Mammary epithelial cell (primary cell): ENCODE measurements around the gene SPECC1L.

Experiments
- EZH2 ChIP-seq: IDR thresholded peaks from 2 replicates; pipeline ENCODE4 v1.6.1; 2012; ENCODE audit warnings: low read length, inconsistent platforms, borderline replicate concordance
- TF ChIP-seq, protein P1 (sequence below), 2 donors: IDR thresholded peaks in 1 of 2; conservative IDR thresholded peaks in 1 of 2; 2 replicates each; pipeline ENCODE4 v1.5.1; 2011 to 2012; ENCODE audit warnings: inconsistent platforms in 2 of 2, low read length in 2 of 2, mild to moderate bottlenecking in 2 of 2, control low read depth in 1 of 2, low read depth in 1 of 2; ENCODE audit not compliant: insufficient read depth in 1 of 2; ENCODE audit errors: extremely low read depth in 1 of 2

DNA sequence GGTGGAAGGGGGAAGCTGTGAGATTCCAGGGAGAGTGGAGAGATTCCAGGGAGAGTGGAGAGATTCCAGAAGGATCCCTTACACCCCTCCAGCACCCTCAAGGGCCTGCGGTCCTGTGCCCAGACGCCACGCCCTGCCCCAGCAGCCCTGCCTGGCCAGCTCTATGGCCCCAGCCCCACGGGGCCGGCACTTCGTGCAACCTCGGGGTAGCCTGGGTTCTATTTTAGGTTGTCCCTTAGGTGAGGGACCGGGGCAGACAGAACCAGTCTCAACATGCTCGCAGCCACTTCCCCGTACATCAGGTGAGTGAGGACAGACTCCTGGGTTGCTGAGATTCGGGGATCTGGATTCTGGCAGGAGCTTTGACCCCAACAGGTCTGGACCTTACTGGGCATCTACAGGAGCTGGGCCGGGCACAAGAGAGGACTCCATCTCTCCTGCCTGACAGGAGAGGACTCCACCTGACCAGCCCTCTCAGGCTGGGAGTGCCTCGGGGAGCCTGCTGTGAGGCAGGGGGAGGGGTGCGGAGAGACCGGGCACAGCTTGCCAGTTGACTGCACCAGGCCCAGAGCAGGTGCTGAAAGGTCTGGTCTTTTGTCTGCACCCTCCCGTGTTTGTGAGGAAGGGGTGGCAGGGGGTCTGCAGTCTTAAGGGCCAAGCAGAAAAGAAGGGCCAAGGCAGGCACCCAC is 148.3 kb downstream of the SPECC1L start:
- TF ChIP-seq, protein P1, sequence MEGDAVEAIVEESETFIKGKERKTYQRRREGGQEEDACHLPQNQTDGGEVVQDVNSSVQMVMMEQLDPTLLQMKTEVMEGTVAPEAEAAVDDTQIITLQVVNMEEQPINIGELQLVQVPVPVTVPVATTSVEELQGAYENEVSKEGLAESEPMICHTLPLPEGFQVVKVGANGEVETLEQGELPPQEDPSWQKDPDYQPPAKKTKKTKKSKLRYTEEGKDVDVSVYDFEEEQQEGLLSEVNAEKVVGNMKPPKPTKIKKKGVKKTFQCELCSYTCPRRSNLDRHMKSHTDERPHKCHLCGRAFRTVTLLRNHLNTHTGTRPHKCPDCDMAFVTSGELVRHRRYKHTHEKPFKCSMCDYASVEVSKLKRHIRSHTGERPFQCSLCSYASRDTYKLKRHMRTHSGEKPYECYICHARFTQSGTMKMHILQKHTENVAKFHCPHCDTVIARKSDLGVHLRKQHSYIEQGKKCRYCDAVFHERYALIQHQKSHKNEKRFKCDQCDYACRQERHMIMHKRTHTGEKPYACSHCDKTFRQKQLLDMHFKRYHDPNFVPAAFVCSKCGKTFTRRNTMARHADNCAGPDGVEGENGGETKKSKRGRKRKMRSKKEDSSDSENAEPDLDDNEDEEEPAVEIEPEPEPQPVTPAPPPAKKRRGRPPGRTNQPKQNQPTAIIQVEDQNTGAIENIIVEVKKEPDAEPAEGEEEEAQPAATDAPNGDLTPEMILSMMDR (conservative IDR thresholded peaks at IDR 0.05 in 1 of 2, IDR thresholded peaks at IDR 0.05 in 1 of 2; ENCODE audit: extremely low read depth in 1 of 2, insufficient read depth in 1 of 2, low read depth in 1 of 2, low read length in 2 of 2) = no peak
- TF ChIP-seq EZH2 = no peak
